WTC11 (cell line): ENCODE measurements around the gene CERS2. TPM values are rescaled to one million over a fixed set of nuclear protein-coding genes. Genes with fewer than 3 reads are reported as not detected.

Experiments
- ATAC-seq: fragments of 200-7000 bp; cut with Tn5 transposase; 2 replicates; pipeline ENCODE4 v1.10.0; 2021; ENCODE audit warnings: mild to moderate bottlenecking, moderate library complexity
- CTCF ChIA-PET: fragments of 300-600 bp; sonication (Branson Sonifier 250); formaldehyde crosslinking; loops from one replicate; lab custom pipeline; 2021; ENCODE audit warnings: antibody characterized with exemption; lab: Charles Lee
- POLR2A ChIA-PET: fragments of 350-600 bp; sonication (Branson Sonifier 250); formaldehyde crosslinking; loops from one replicate; lab custom pipeline; 2021; ENCODE audit warnings: antibody characterized with exemption; lab: Charles Lee
- DNase-seq: peaks from one replicate; pipeline ENCODE4 v3.0.0; 2021; ENCODE audit warnings: low spot score
- H3K27ac Mint-ChIP-seq: 2 replicates; pipeline ENCODE4 v1.8.0; 2021; ENCODE audit warnings: mixed read lengths
- H3K27me3 Mint-ChIP-seq: 2 replicates; pipeline ENCODE4 v1.8.0; 2021; ENCODE audit warnings: low read depth, mild to moderate bottlenecking, moderate library complexity, mixed read lengths
- H3K36me3 Mint-ChIP-seq: 2 replicates; pipeline ENCODE4 v1.8.0; 2021; ENCODE audit warnings: mixed read lengths
- H3K4me1 Mint-ChIP-seq: 2 replicates; pipeline ENCODE4 v1.8.0; 2022; ENCODE audit warnings: mixed read lengths
- H3K4me3 Mint-ChIP-seq: 2 replicates; pipeline ENCODE4 v1.8.0; 2021; ENCODE audit warnings: mild to moderate bottlenecking, moderate library complexity, mixed read lengths
- H3K9me3 Mint-ChIP-seq: 2 replicates; pipeline ENCODE4 v1.8.0; 2021; ENCODE audit warnings: mixed read lengths
- CBFB ChIP-seq: sonication (generic); formaldehyde crosslinking; IDR thresholded peaks from 2 replicates; pipeline ENCODE4 v1.8.1; 2022; ENCODE audit warnings: mild to moderate bottlenecking, low read depth, missing genetic modification reagents
- ESRRA ChIP-seq: sonication (generic); formaldehyde crosslinking; IDR thresholded peaks from 2 replicates; pipeline ENCODE4 v1.8.1; 2022; ENCODE audit warnings: mild to moderate bottlenecking, missing genetic modification reagents, borderline replicate concordance
- GRHL2 ChIP-seq: fragments of 250-450 bp; sonication (Bioruptor Pico); IDR thresholded peaks from 2 replicates; pipeline ENCODE4 v1.8.0; 2022; ENCODE audit warnings: mild to moderate bottlenecking, moderate library complexity; ENCODE audit not compliant: insufficient replicate concordance, severe bottlenecking
- NR2C2 ChIP-seq: sonication (generic); formaldehyde crosslinking; IDR thresholded peaks from 2 replicates; pipeline ENCODE4 v1.8.0; 2022; ENCODE audit warnings: mild to moderate bottlenecking, missing genetic modification reagents
- RELA ChIP-seq: sonication (generic); formaldehyde crosslinking; IDR thresholded peaks from 2 replicates; pipeline ENCODE4 v1.8.1; 2022; ENCODE audit warnings: missing genetic modification reagents, mild to moderate bottlenecking, borderline replicate concordance
- RORB ChIP-seq: fragments of 250-450 bp; sonication (Bioruptor Pico); IDR thresholded peaks from 2 replicates; pipeline ENCODE4 v1.9.0; 2021; ENCODE audit warnings: mild to moderate bottlenecking
- TEAD4 ChIP-seq: sonication (generic); formaldehyde crosslinking; IDR thresholded peaks from 2 replicates; pipeline ENCODE4 v1.8.0; 2022; ENCODE audit warnings: mild to moderate bottlenecking, missing genetic modification reagents
- TP53 ChIP-seq: sonication (generic); formaldehyde crosslinking; IDR thresholded peaks from 2 replicates; pipeline ENCODE4 v1.8.1; 2023; ENCODE audit warnings: mild to moderate bottlenecking, missing genetic modification reagents
- ZNF138 ChIP-seq: sonication (generic); formaldehyde crosslinking; conservative IDR thresholded peaks from 2 replicates; pipeline ENCODE4 v1.8.1; 2022; ENCODE audit warnings: mild to moderate bottlenecking, moderate library complexity, missing genetic modification reagents
- ZNF317 ChIP-seq: sonication (generic); formaldehyde crosslinking; IDR thresholded peaks from 2 replicates; pipeline ENCODE4 v1.8.1; 2023; ENCODE audit warnings: low read depth, mild to moderate bottlenecking, moderate library complexity, missing genetic modification reagents, borderline replicate concordance
- total RNA-seq: library from RNA; stranded (reverse); gene quantifications from 3 replicates; pipeline ENCODE4 v1.2.3, GENCODE V29; 2021
- TF ChIP-seq, protein P1 (sequence below): fragments of 250-450 bp; sonication (Bioruptor Pico); IDR thresholded peaks from 2 replicates; pipeline ENCODE4 v1.8.0; 2021; ENCODE audit warnings: mild to moderate bottlenecking
- TF ChIP-seq, protein P2 (sequence below): sonication (generic); formaldehyde crosslinking; conservative IDR thresholded peaks from 2 replicates; pipeline ENCODE4 v1.8.1; 2023; ENCODE audit warnings: mild to moderate bottlenecking, low read depth, missing genetic modification reagents, moderate library complexity
- TF ChIP-seq, protein P3 (sequence below): sonication (generic); formaldehyde crosslinking; IDR thresholded peaks from 2 replicates; pipeline ENCODE4 v1.8.1; 2022; ENCODE audit warnings: missing genetic modification reagents, borderline replicate concordance
- TF ChIP-seq, protein P4 (sequence below): sonication (generic); formaldehyde crosslinking; IDR thresholded peaks from 2 replicates; pipeline ENCODE4 v1.8.1; 2023; ENCODE audit warnings: mild to moderate bottlenecking, missing genetic modification reagents, moderate library complexity
- TF ChIP-seq, protein P5 (sequence below): sonication (generic); formaldehyde crosslinking; IDR thresholded peaks from 2 replicates; pipeline ENCODE4 v1.8.1; 2022; ENCODE audit warnings: low read depth, mild to moderate bottlenecking, moderate library complexity, missing genetic modification reagents, borderline replicate concordance
- TF ChIP-seq, protein P6 (sequence below): fragments of 250-450 bp; sonication (Bioruptor Pico); IDR thresholded peaks from 2 replicates; pipeline ENCODE4 v1.9.0; 2021; ENCODE audit warnings: moderate library complexity, mild to moderate bottlenecking, inconsistent platforms, borderline replicate concordance
- TF ChIP-seq, protein P7 (sequence below): sonication (generic); formaldehyde crosslinking; IDR thresholded peaks from 2 replicates; pipeline ENCODE4 v1.8.0; 2022; ENCODE audit warnings: mild to moderate bottlenecking, missing genetic modification reagents
- TF ChIP-seq, protein P8 (sequence below): sonication (generic); formaldehyde crosslinking; IDR thresholded peaks from 2 replicates; pipeline ENCODE4 v1.8.0; 2023; ENCODE audit warnings: missing genetic modification reagents, mild to moderate bottlenecking, borderline replicate concordance
- TF ChIP-seq, protein P9 (sequence below): fragments of 250-450 bp; sonication (Bioruptor Pico); IDR thresholded peaks from 2 replicates; pipeline ENCODE4 v1.9.0; 2021; ENCODE audit warnings: mild to moderate bottlenecking

CERS2 gene
- total RNA-seq, 1 experiment from 2014 or later: 182 TPM

DNA sequence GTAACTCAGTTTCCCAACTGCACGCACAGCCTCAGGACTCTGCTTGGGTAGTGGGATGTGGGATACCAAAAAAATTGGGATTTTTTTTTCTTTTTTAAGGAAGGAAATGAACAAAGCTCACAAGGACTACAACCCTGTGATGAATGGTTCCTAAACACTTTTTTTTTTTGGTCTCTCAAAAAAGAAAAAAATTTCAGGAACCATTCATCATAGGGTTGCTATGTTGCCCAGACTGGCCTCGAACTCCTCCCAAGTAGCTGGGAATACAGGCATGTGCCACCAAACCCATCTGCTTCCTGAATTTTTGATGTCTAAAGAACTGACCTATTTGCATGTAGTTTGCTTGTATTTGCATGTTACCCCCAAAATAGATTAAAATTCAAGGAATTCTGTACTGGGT, 25.3 kb upstream of the CERS2 start (continued):
- TF ChIP-seq, protein P1, sequence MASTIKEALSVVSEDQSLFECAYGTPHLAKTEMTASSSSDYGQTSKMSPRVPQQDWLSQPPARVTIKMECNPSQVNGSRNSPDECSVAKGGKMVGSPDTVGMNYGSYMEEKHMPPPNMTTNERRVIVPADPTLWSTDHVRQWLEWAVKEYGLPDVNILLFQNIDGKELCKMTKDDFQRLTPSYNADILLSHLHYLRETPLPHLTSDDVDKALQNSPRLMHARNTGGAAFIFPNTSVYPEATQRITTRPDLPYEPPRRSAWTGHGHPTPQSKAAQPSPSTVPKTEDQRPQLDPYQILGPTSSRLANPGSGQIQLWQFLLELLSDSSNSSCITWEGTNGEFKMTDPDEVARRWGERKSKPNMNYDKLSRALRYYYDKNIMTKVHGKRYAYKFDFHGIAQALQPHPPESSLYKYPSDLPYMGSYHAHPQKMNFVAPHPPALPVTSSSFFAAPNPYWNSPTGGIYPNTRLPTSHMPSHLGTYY (CRISPR knock-in tag): no peak
- TF ChIP-seq, protein P2, sequence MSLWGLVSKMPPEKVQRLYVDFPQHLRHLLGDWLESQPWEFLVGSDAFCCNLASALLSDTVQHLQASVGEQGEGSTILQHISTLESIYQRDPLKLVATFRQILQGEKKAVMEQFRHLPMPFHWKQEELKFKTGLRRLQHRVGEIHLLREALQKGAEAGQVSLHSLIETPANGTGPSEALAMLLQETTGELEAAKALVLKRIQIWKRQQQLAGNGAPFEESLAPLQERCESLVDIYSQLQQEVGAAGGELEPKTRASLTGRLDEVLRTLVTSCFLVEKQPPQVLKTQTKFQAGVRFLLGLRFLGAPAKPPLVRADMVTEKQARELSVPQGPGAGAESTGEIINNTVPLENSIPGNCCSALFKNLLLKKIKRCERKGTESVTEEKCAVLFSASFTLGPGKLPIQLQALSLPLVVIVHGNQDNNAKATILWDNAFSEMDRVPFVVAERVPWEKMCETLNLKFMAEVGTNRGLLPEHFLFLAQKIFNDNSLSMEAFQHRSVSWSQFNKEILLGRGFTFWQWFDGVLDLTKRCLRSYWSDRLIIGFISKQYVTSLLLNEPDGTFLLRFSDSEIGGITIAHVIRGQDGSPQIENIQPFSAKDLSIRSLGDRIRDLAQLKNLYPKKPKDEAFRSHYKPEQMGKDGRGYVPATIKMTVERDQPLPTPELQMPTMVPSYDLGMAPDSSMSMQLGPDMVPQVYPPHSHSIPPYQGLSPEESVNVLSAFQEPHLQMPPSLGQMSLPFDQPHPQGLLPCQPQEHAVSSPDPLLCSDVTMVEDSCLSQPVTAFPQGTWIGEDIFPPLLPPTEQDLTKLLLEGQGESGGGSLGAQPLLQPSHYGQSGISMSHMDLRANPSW (CRISPR knock-in tag): no peak
- TF ChIP-seq ZNF317 (CRISPR knock-in tag): no peak
- TF ChIP-seq GRHL2: no peak
- TF ChIP-seq, protein P3, sequence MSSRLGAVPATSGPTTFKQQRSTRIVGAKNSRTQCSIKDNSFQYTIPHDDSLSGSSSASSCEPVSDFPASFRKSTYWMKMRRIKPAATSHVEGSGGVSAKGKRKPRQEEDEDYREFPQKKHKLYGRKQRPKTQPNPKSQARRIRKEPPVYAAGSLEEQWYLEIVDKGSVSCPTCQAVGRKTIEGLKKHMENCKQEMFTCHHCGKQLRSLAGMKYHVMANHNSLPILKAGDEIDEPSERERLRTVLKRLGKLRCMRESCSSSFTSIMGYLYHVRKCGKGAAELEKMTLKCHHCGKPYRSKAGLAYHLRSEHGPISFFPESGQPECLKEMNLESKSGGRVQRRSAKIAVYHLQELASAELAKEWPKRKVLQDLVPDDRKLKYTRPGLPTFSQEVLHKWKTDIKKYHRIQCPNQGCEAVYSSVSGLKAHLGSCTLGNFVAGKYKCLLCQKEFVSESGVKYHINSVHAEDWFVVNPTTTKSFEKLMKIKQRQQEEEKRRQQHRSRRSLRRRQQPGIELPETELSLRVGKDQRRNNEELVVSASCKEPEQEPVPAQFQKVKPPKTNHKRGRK (CRISPR knock-in tag): no peak
- TF ChIP-seq, protein P4, sequence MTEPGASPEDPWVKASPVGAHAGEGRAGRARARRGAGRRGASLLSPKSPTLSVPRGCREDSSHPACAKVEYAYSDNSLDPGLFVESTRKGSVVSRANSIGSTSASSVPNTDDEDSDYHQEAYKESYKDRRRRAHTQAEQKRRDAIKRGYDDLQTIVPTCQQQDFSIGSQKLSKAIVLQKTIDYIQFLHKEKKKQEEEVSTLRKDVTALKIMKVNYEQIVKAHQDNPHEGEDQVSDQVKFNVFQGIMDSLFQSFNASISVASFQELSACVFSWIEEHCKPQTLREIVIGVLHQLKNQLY: no peak
- no peak for TF ChIP-seq NR2C2

DNA sequence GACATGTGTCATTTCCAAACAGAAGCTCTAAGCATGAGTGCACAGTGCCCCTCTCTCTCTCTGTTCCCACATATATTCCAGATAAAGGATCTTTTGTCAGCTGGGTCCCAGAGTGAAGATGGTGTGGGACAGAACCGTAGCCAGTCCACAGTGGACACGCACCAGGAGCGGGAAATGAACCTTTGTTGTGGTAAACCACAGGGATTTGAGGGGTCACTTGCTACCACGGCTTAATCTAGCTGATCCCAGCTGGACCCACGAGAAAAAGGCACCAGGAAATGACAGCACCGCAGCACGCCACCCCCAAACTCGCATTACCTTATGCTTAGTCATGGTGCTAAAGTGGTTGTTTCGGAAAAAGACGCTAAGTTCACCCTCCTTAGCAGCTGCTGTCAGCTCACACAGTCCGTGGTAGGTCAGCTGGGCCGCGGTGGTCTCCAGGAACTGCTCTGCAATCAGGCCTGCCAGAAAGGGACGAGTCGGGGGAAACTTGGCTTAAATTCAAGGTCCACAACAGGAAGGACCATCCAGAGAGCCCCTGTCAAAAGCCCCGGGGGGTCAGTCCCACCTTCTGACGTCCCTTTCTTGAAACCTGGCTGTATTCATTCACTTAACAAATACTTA, 24.5 kb upstream of the CERS2 start:
- Mint-ChIP-seq H3K36me3 (no peaks in the 10 kb centered on the region), H3K9me3 (no peaks in the 10 kb centered on the region), H3K27me3 (no peaks in the 10 kb centered on the region), H3K4me1 (peaks cover 6% of the 10 kb centered on the region; the same call in 1 of the 2 replicates), H3K4me3 (no peak overlapping the region), H3K27ac (no peak overlapping the region)
- ChIA-PET CTCF (interaction anchor here (0.5 to 3.3 kb wide), 3 partner anchors 18 to 48 kb away, joined by 5 to 21 read pairs (median 5); partner anchors contain the start of genes ANXA9 and C1orf56), POLR2A (no interaction called here)
- DNase-seq: no peak
- ATAC-seq: no peak
- TF ChIP-seq RORB (CRISPR knock-in tag) (no peak), ESRRA (CRISPR knock-in tag) (no peak), RELA (no peak), CBFB (CRISPR knock-in tag) (no peak), TEAD4 (CRISPR knock-in tag) (no peak), ZNF138 (CRISPR knock-in tag) (no peak), TP53 (CRISPR knock-in tag) (no peak)
- TF ChIP-seq, protein P5, sequence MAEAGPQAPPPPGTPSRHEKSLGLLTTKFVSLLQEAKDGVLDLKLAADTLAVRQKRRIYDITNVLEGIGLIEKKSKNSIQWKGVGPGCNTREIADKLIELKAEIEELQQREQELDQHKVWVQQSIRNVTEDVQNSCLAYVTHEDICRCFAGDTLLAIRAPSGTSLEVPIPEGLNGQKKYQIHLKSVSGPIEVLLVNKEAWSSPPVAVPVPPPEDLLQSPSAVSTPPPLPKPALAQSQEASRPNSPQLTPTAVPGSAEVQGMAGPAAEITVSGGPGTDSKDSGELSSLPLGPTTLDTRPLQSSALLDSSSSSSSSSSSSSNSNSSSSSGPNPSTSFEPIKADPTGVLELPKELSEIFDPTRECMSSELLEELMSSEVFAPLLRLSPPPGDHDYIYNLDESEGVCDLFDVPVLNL (CRISPR knock-in tag): no peak
- TF ChIP-seq, protein P6, sequence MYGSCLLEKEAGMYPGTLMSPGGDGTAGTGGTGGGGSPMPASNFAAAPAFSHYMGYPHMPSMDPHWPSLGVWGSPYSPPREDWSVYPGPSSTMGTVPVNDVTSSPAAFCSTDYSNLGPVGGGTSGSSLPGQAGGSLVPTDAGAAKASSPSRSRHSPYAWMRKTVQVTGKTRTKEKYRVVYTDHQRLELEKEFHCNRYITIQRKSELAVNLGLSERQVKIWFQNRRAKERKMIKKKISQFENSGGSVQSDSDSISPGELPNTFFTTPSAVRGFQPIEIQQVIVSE: no peak
- TF ChIP-seq, protein P7, sequence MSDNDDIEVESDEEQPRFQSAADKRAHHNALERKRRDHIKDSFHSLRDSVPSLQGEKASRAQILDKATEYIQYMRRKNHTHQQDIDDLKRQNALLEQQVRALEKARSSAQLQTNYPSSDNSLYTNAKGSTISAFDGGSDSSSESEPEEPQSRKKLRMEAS (CRISPR knock-in tag): no peak
- TF ChIP-seq, protein P8, sequence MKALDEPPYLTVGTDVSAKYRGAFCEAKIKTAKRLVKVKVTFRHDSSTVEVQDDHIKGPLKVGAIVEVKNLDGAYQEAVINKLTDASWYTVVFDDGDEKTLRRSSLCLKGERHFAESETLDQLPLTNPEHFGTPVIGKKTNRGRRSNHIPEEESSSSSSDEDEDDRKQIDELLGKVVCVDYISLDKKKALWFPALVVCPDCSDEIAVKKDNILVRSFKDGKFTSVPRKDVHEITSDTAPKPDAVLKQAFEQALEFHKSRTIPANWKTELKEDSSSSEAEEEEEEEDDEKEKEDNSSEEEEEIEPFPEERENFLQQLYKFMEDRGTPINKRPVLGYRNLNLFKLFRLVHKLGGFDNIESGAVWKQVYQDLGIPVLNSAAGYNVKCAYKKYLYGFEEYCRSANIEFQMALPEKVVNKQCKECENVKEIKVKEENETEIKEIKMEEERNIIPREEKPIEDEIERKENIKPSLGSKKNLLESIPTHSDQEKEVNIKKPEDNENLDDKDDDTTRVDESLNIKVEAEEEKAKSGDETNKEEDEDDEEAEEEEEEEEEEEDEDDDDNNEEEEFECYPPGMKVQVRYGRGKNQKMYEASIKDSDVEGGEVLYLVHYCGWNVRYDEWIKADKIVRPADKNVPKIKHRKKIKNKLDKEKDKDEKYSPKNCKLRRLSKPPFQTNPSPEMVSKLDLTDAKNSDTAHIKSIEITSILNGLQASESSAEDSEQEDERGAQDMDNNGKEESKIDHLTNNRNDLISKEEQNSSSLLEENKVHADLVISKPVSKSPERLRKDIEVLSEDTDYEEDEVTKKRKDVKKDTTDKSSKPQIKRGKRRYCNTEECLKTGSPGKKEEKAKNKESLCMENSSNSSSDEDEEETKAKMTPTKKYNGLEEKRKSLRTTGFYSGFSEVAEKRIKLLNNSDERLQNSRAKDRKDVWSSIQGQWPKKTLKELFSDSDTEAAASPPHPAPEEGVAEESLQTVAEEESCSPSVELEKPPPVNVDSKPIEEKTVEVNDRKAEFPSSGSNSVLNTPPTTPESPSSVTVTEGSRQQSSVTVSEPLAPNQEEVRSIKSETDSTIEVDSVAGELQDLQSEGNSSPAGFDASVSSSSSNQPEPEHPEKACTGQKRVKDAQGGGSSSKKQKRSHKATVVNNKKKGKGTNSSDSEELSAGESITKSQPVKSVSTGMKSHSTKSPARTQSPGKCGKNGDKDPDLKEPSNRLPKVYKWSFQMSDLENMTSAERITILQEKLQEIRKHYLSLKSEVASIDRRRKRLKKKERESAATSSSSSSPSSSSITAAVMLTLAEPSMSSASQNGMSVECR (CRISPR knock-in tag): no peak
- TF ChIP-seq, protein P9, sequence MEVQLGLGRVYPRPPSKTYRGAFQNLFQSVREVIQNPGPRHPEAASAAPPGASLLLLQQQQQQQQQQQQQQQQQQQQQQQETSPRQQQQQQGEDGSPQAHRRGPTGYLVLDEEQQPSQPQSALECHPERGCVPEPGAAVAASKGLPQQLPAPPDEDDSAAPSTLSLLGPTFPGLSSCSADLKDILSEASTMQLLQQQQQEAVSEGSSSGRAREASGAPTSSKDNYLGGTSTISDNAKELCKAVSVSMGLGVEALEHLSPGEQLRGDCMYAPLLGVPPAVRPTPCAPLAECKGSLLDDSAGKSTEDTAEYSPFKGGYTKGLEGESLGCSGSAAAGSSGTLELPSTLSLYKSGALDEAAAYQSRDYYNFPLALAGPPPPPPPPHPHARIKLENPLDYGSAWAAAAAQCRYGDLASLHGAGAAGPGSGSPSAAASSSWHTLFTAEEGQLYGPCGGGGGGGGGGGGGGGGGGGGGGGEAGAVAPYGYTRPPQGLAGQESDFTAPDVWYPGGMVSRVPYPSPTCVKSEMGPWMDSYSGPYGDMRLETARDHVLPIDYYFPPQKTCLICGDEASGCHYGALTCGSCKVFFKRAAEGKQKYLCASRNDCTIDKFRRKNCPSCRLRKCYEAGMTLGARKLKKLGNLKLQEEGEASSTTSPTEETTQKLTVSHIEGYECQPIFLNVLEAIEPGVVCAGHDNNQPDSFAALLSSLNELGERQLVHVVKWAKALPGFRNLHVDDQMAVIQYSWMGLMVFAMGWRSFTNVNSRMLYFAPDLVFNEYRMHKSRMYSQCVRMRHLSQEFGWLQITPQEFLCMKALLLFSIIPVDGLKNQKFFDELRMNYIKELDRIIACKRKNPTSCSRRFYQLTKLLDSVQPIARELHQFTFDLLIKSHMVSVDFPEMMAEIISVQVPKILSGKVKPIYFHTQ: no peak
- TF ChIP-seq, all 79 proteins: peak for 0
